C4-2B (cell line): Measurements from ENCODE around the gene PCDHGC3.
"Not testable (repeated sequence)": the region's sequence is repeated elsewhere in the genome, so short reads cannot be mapped to it uniquely, and the experiment has no call there.

ENCODE experiments used
- CTCF ChIP-seq: fragments of 450-650 bp; conservative IDR thresholded peaks from 2 replicates; pipeline ENCODE4 v1.5.1; 2017; ENCODE audit warnings: mild to moderate bottlenecking
- ZFX ChIP-seq: fragments of 450-650 bp; IDR thresholded peaks from 2 replicates; pipeline ENCODE4 v1.6.1; 2017

- not testable (repeated sequence) for TF ChIP-seq CTCF, ZFX
Measured at GRCh38 chr5:141432726-141433125, 43.0 kb upstream of the PCDHGC3 start.
